Type B pancreatic cell (in vitro differentiated cells): Measurements from ENCODE around the gene C1orf116. TPM values are rescaled to one million over a fixed set of nuclear protein-coding genes. Genes with fewer than 3 reads are reported as not detected.
"Not testable (repeated sequence)": the region's sequence is repeated elsewhere in the genome, so short reads cannot be mapped to it uniquely, and the experiment has no call there.

Source experiments
- DNase-seq: peaks from one replicate; pipeline ENCODE4 v3.0.0; 2021; ENCODE audit warnings: mixed read lengths; ENCODE audit not compliant: unreplicated experiment; ENCODE audit errors: extremely low spot score
- H3K27ac Mint-ChIP-seq: 2 replicates; pipeline ENCODE4 v1.8.0; 2021; ENCODE audit warnings: mild to moderate bottlenecking, mixed read lengths
- H3K27me3 Mint-ChIP-seq: 2 replicates; pipeline ENCODE4 v1.8.0; 2021; ENCODE audit warnings: mixed read lengths
- H3K36me3 Mint-ChIP-seq: 2 replicates; pipeline ENCODE4 v1.8.0; 2021; ENCODE audit warnings: mixed read lengths
- H3K4me1 Mint-ChIP-seq: one replicate; pipeline ENCODE4 v1.8.0; 2021; ENCODE audit warnings: mixed read lengths; ENCODE audit not compliant: unreplicated experiment
- H3K4me3 Mint-ChIP-seq: 2 replicates; pipeline ENCODE4 v1.8.0; 2021; ENCODE audit warnings: mild to moderate bottlenecking, mixed read lengths
- H3K9me3 Mint-ChIP-seq: 2 replicates; pipeline ENCODE4 v1.8.0; 2021; ENCODE audit warnings: mixed read lengths
- total RNA-seq: library from RNA; stranded (reverse); gene quantifications from 2 replicates; pipeline ENCODE4 v1.2.1, GENCODE V29; 2021; ENCODE audit warnings: low replicate concordance
- TF ChIP-seq, protein P1 (sequence below): fragments of 200-600 bp; sonication (generic); conservative IDR thresholded peaks from 2 replicates; pipeline ENCODE4 v1.5.0; 2021; ENCODE audit warnings: antibody characterized with exemption, mild to moderate bottlenecking

Gene C1orf116
- total RNA-seq, 1 donor from 2014 or later, result 50.4 TPM

GRCh38 chr1:207049054-207049453 is 16.5 kb upstream of the C1orf116 start:
- peak overlapping the region; percentile 98 for H3K27ac Mint-ChIP-seq
- H3K27me3 Mint-ChIP-seq, result peaks cover 3% of the 10 kb centered on the region
- H3K4me1 Mint-ChIP-seq, result peaks cover 61% of the 10 kb centered on the region
- TF ChIP-seq, protein P1, sequence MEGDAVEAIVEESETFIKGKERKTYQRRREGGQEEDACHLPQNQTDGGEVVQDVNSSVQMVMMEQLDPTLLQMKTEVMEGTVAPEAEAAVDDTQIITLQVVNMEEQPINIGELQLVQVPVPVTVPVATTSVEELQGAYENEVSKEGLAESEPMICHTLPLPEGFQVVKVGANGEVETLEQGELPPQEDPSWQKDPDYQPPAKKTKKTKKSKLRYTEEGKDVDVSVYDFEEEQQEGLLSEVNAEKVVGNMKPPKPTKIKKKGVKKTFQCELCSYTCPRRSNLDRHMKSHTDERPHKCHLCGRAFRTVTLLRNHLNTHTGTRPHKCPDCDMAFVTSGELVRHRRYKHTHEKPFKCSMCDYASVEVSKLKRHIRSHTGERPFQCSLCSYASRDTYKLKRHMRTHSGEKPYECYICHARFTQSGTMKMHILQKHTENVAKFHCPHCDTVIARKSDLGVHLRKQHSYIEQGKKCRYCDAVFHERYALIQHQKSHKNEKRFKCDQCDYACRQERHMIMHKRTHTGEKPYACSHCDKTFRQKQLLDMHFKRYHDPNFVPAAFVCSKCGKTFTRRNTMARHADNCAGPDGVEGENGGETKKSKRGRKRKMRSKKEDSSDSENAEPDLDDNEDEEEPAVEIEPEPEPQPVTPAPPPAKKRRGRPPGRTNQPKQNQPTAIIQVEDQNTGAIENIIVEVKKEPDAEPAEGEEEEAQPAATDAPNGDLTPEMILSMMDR, result no peak
- no peak for DNase-seq
- no peaks in the 10 kb centered on the region for H3K9me3 Mint-ChIP-seq
- peaks cover 10% of the 10 kb centered on the region for H3K36me3 Mint-ChIP-seq
- H3K4me3 Mint-ChIP-seq, result peak overlapping the region; percentile 97

GRCh38 chr1:207048041-207048440 is 15.5 kb upstream of the C1orf116 start:
- peaks cover 55% of the 10 kb centered on the region for H3K4me1 Mint-ChIP-seq
- H3K27ac Mint-ChIP-seq, result no peak overlapping the region
- no peak overlapping the region for H3K4me3 Mint-ChIP-seq
- DNase-seq, result no peak
- no peaks in the 10 kb centered on the region for H3K9me3 Mint-ChIP-seq
- peaks cover 1% of the 10 kb centered on the region for H3K27me3 Mint-ChIP-seq
- peaks cover 10% of the 10 kb centered on the region for H3K36me3 Mint-ChIP-seq
- TF ChIP-seq, protein P1, result no peak

DNA sequence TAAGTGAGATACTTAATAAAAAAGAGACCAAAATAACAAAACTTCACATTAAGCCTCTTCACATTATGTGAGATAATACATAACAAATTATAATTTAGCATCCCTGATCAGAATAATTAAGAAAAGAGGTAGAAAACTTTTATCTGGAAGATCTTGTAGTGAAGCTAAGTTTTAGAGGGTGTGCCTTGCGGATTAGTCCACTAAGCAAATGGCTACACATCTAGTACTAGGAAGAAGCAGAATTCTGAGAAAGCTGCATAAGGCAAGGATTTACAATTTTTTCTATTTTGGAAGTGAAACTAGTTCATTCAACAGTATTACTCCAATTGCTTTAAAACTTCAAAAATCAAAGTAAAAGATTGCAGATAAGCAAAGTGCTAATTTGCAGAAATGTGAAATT is 14.9 kb upstream of the C1orf116 start:
- Mint-ChIP-seq H3K4me3 (peak overlapping the region; percentile 75), H3K27ac (no peak overlapping the region), H3K36me3 (peaks cover 10% of the 10 kb centered on the region), H3K4me1 (peaks cover 49% of the 10 kb centered on the region), H3K9me3 (no peaks in the 10 kb centered on the region), H3K27me3 (no peaks in the 10 kb centered on the region)
- DNase-seq, result no peak
- TF ChIP-seq, protein P1, result no peak

DNA sequence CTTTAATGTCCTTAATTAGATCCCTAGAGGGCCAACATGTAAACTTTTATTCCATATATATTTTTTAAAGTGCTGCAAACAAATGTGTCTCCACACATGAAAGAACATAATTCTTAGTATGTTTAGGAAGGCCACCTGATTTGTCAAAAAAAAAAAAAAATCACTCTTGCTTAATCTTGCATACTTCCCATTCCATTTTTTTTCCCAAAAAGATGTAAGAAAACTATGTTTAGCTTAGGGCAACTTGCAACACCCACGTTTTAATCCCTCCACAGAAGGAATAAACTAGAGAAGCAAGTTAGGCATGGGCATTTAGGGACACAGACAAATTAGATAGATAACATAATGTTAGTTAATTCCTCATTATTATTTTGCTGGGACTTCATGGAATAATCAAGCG is 12.9 kb upstream of the C1orf116 start:
- H3K27ac Mint-ChIP-seq, result peak overlapping the region; percentile 29
- H3K4me1 Mint-ChIP-seq, result peaks cover 36% of the 10 kb centered on the region
- DNase-seq, result no peak
- TF ChIP-seq, protein P1, result no peak
- H3K36me3 Mint-ChIP-seq, result peaks cover 10% of the 10 kb centered on the region
- peak overlapping the region; percentile 42 for H3K4me3 Mint-ChIP-seq
- H3K27me3 Mint-ChIP-seq, result no peaks in the 10 kb centered on the region
- no peaks in the 10 kb centered on the region for H3K9me3 Mint-ChIP-seq

- H3K36me3 Mint-ChIP-seq, result not testable (repeated sequence)
These were observed 8.8 kb upstream of the C1orf116 start for GRCh38 chr1:207041397-207041796.

GRCh38 chr1:207040181-207040533 is 7.6 kb upstream of the C1orf116 start:
- Mint-ChIP-seq H3K4me3 (no peak overlapping the region), H3K27me3 (no peaks in the 10 kb centered on the region), H3K9me3 (no peaks in the 10 kb centered on the region), H3K4me1 (peaks cover 4% of the 10 kb centered on the region), H3K27ac (no peak overlapping the region), H3K36me3 (no peaks in the 10 kb centered on the region)
- TF ChIP-seq, protein P1, result no peak
- DNase-seq, result no peak

More at GRCh38 chr1:207041397-207041796, 8.8 kb upstream of the C1orf116 start:
- H3K27me3 Mint-ChIP-seq, DNase-seq, H3K9me3 Mint-ChIP-seq, H3K4me1 Mint-ChIP-seq, H3K4me3 Mint-ChIP-seq: not testable (repeated sequence)
- H3K27ac Mint-ChIP-seq, result peak overlapping the region; percentile 58
